KMS-11 (cell line): ENCODE measurements around the gene HP.

Experiments
- H2AFZ ChIP-seq: fragments of 200-600 bp; sonication (generic); 2 replicates; pipeline ENCODE4 v1.6.1; 2016; ENCODE audit warnings: antibody characterized with exemption, mixed run types, low read depth
- H3K27ac ChIP-seq: fragments of 200-600 bp; sonication (generic); 2 replicates; pipeline ENCODE4 v1.6.1; 2016; ENCODE audit warnings: mild to moderate bottlenecking, mixed run types
- H3K27me3 ChIP-seq: fragments of 200-600 bp; sonication (generic); 2 replicates; pipeline ENCODE4 v1.6.1; 2017; ENCODE audit warnings: mild to moderate bottlenecking, low read depth, mixed run types, moderate library complexity; ENCODE audit not compliant: insufficient read depth
- H3K36me3 ChIP-seq: fragments of 200-600 bp; sonication (generic); 2 replicates; pipeline ENCODE4 v1.6.1; 2017; ENCODE audit warnings: mild to moderate bottlenecking, mixed run types; ENCODE audit not compliant: insufficient read depth
- H3K4me1 ChIP-seq: fragments of 200-600 bp; sonication (generic); 2 replicates; pipeline ENCODE4 v1.6.1; 2016; ENCODE audit warnings: mild to moderate bottlenecking, low read depth, mixed run types; ENCODE audit not compliant: poor library complexity, severe bottlenecking
- H3K4me2 ChIP-seq: fragments of 200-600 bp; sonication (generic); 2 replicates; pipeline ENCODE4 v1.7.0; 2016; ENCODE audit warnings: mild to moderate bottlenecking, mixed run types
- H3K4me3 ChIP-seq: fragments of 200-600 bp; sonication (generic); IDR thresholded peaks from 2 replicates; pipeline ENCODE4 v1.6.1; 2017; ENCODE audit warnings: low read depth, low read length, mixed read lengths; ENCODE audit not compliant: insufficient read depth
- H3K79me2 ChIP-seq: fragments of 200-600 bp; sonication (generic); 2 replicates; pipeline ENCODE4 v1.6.1; 2016; ENCODE audit warnings: low read depth, mixed run types; ENCODE audit not compliant: insufficient read depth
- H3K9ac ChIP-seq: fragments of 200-600 bp; sonication (generic); 2 replicates; pipeline ENCODE4 v1.6.1; 2016; ENCODE audit warnings: mild to moderate bottlenecking, mixed run types
- H4K20me1 ChIP-seq: fragments of 200-600 bp; sonication (generic); 2 replicates; pipeline ENCODE4 v1.6.1; 2016; ENCODE audit warnings: mild to moderate bottlenecking, mixed run types; ENCODE audit not compliant: insufficient read depth
- CTCF ChIP-seq: fragments of 200-600 bp; sonication (generic); conservative IDR thresholded peaks from 2 replicates; pipeline ENCODE4 v1.6.1; 2017; ENCODE audit warnings: low read depth, mild to moderate bottlenecking, antibody characterized with exemption, low read length, moderate library complexity, mixed read lengths

The HP gene

GRCh38 chr16:72099377-72099818 is 45.1 kb downstream of the HP start:
- no peaks in the 10 kb centered on the region for H3K27me3 ChIP-seq
- H3K4me2 ChIP-seq: no peak overlapping the region
- peaks cover 13% of the 10 kb centered on the region for H3K4me1 ChIP-seq
- no peak overlapping the region for H3K27ac ChIP-seq
- H3K9ac ChIP-seq: no peak overlapping the region
- no peak overlapping the region for H3K4me3 ChIP-seq
- no peak overlapping the region for H2AFZ ChIP-seq
- peaks cover 15% of the 10 kb centered on the region; the same call in 1 of the 2 replicates for H3K36me3 ChIP-seq
- peak; percentile 72 for TF ChIP-seq CTCF
- peaks cover 21% of the 10 kb centered on the region for H3K79me2 ChIP-seq
- H4K20me1 ChIP-seq: no peaks in the 10 kb centered on the region

GRCh38 chr16:72101195-72101594 is 46.9 kb downstream of the HP start:
- no peaks in the 10 kb centered on the region for H4K20me1 ChIP-seq
- H2AFZ ChIP-seq: no peak overlapping the region
- H3K4me3 ChIP-seq: no peak overlapping the region
- H3K36me3 ChIP-seq: peaks cover 16% of the 10 kb centered on the region; the same call in 1 of the 2 replicates
- H3K9ac ChIP-seq: no peak overlapping the region
- no peaks in the 10 kb centered on the region for H3K27me3 ChIP-seq
- no peaks in the 10 kb centered on the region for H3K4me1 ChIP-seq
- no peak for TF ChIP-seq CTCF
- peaks cover 3% of the 10 kb centered on the region; the same call in 1 of the 2 replicates for H3K79me2 ChIP-seq
- no peak overlapping the region for H3K27ac ChIP-seq
- H3K4me2 ChIP-seq: no peak overlapping the region

GRCh38 chr16:72104905-72105304 is 50.6 kb downstream of the HP start:
- no peak overlapping the region for H3K9ac ChIP-seq
- no peaks in the 10 kb centered on the region for H3K79me2 ChIP-seq
- no peaks in the 10 kb centered on the region for H3K4me1 ChIP-seq
- no peak overlapping the region for H3K4me2 ChIP-seq
- H3K27ac ChIP-seq: no peak overlapping the region
- H3K4me3 ChIP-seq: no peak overlapping the region
- H4K20me1 ChIP-seq: no peaks in the 10 kb centered on the region
- no peak for TF ChIP-seq CTCF
- no peak overlapping the region for H2AFZ ChIP-seq
- H3K27me3 ChIP-seq: no peaks in the 10 kb centered on the region
- peaks cover 20% of the 10 kb centered on the region; the same call in 1 of the 2 replicates for H3K36me3 ChIP-seq

GRCh38 chr16:72105978-72106377 is 51.7 kb downstream of the HP start:
- H3K79me2 ChIP-seq: no peaks in the 10 kb centered on the region
- no peak overlapping the region for H3K4me2 ChIP-seq
- no peak for TF ChIP-seq CTCF
- no peaks in the 10 kb centered on the region for H3K4me1 ChIP-seq
- no peaks in the 10 kb centered on the region for H3K27me3 ChIP-seq
- H3K9ac ChIP-seq: no peak overlapping the region
- H3K36me3 ChIP-seq: peaks cover 19% of the 10 kb centered on the region; the same call in 1 of the 2 replicates
- no peak overlapping the region for H3K4me3 ChIP-seq
- no peak overlapping the region for H2AFZ ChIP-seq
- H3K27ac ChIP-seq: no peak overlapping the region
- no peaks in the 10 kb centered on the region for H4K20me1 ChIP-seq
